Measurements from ENCODE around the gene CPAMD8. TPM values are rescaled to one million over a fixed set of nuclear protein-coding genes. Genes with fewer than 3 reads are reported as not detected.

Gene CPAMD8
- total RNA-seq, 1 donor from 2014 or later = 16.3 TPM

DNA sequence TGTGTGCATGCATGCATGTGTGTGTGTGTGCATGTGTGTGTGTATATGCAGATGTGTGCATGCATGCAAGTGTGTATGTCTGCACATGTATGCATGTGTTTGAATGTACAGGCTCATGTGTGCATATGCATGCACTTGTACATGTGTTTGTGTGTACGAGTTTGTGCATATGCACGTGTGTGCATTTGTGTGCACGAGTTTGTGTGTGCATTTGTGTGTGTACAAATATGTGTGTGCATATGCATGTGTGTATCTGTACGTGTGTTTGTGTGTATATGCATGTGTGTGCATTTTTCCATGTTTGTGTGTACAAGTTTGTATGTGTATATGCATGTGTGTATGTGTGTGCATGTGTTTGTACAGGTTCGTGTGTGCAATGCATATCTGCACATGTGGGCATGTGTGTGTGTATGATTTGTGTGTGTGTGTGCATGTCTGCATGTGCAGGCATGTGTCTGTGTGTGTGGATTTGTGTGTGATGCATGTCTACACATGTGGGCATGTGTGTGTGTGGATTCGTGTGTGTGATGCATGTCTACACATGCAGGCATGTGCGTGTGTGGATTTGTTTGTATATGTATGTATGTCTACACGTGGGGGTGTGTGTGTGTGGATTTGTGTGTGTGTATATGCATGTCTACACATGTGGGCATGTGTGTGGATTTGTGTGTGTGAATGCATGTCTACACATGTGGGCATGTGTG lies 80.7 kb downstream of the CPAMD8 start:
- no peak overlapping the region for H3K27ac ChIP-seq
- H3K79me2 ChIP-seq (ENCODE audit: low read depth) = no peaks in the 10 kb centered on the region
- H3K4me3 ChIP-seq = no peak overlapping the region
- no peak overlapping the region for H3K27ac Mint-ChIP-seq
- no peaks in the 10 kb centered on the region for H3K9me3 ChIP-seq (ENCODE audit: low read depth)
- no peak for DNase-seq (ENCODE audit: low spot score)
- H3K4me1 ChIP-seq = no peaks in the 10 kb centered on the region
- no peak overlapping the region for H3K9ac ChIP-seq
- H3K4me1 Mint-ChIP-seq = no peaks in the 10 kb centered on the region
- peaks cover 3% of the 10 kb centered on the region for H3K9me3 Mint-ChIP-seq
- no peak overlapping the region for H3K4me2 ChIP-seq
- no peak overlapping the region for H3K4me3 Mint-ChIP-seq
- H3F3A ChIP-seq (ENCODE audit: low read depth) = no peaks in the 10 kb centered on the region
- H3K36me3 Mint-ChIP-seq = peaks cover 5% of the 10 kb centered on the region
- no peaks in the 10 kb centered on the region for H3K36me3 ChIP-seq
- no peak overlapping the region for H2AFZ ChIP-seq (replicated peaks)
- TF ChIP-seq, protein P1, sequence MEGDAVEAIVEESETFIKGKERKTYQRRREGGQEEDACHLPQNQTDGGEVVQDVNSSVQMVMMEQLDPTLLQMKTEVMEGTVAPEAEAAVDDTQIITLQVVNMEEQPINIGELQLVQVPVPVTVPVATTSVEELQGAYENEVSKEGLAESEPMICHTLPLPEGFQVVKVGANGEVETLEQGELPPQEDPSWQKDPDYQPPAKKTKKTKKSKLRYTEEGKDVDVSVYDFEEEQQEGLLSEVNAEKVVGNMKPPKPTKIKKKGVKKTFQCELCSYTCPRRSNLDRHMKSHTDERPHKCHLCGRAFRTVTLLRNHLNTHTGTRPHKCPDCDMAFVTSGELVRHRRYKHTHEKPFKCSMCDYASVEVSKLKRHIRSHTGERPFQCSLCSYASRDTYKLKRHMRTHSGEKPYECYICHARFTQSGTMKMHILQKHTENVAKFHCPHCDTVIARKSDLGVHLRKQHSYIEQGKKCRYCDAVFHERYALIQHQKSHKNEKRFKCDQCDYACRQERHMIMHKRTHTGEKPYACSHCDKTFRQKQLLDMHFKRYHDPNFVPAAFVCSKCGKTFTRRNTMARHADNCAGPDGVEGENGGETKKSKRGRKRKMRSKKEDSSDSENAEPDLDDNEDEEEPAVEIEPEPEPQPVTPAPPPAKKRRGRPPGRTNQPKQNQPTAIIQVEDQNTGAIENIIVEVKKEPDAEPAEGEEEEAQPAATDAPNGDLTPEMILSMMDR (IDR thresholded peaks at IDR 0.05) = no peak
- TF ChIP-seq EZH2 (IDR thresholded peaks at IDR 0.05) (no peak), EZH2phosphoT487 (IDR thresholded peaks at IDR 0.05) (no peak)
- H3K27me3 ChIP-seq = no peaks in the 10 kb centered on the region
- H4K20me1 ChIP-seq (ENCODE audit: low read depth) = no peaks in the 10 kb centered on the region
- peaks cover 7% of the 10 kb centered on the region for H3K27me3 Mint-ChIP-seq (ENCODE audit: insufficient read depth, low read depth)

DNA sequence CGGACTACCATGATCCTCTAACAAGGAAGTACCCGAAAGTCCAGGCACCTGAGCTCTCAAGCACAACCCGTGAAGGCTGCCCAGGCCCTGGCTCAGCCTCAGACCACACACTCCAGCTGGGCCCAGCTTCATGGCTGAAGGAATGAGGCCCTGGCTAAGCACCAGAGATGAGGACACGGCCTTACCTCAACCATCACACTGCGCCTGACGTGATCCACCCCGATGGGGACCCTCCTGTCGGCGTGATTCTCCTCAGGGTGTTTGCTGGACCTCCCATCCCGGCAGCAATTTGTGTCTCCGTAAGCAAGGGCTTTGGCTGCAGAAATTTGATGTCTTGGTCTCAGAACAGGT lies 81.3 kb downstream of the CPAMD8 start:
- H4K20me1 ChIP-seq (ENCODE audit: low read depth) = no peaks in the 10 kb centered on the region
- H3K4me3 ChIP-seq = no peak overlapping the region
- Mint-ChIP-seq H3K27me3 (ENCODE audit: insufficient read depth, low read depth) (peaks cover 7% of the 10 kb centered on the region), H3K36me3 (peaks cover 5% of the 10 kb centered on the region), H3K4me1 (no peaks in the 10 kb centered on the region), H3K4me3 (no peak overlapping the region), H3K9me3 (peaks cover 3% of the 10 kb centered on the region), H3K27ac (no peak overlapping the region)
- no peaks in the 10 kb centered on the region for H3K79me2 ChIP-seq (ENCODE audit: low read depth)
- no peaks in the 10 kb centered on the region for H3K27me3 ChIP-seq
- no peak overlapping the region for H3K9ac ChIP-seq
- no peak overlapping the region for H2AFZ ChIP-seq (replicated peaks)
- no peaks in the 10 kb centered on the region for H3K9me3 ChIP-seq (ENCODE audit: low read depth)
- H3K27ac ChIP-seq = no peak overlapping the region
- no peaks in the 10 kb centered on the region for H3K36me3 ChIP-seq
- DNase-seq (ENCODE audit: low spot score) = no peak
- no peaks in the 10 kb centered on the region for H3F3A ChIP-seq (ENCODE audit: low read depth)
- no peak for TF ChIP-seq EZH2phosphoT487 (IDR thresholded peaks at IDR 0.05)
- no peak for TF ChIP-seq EZH2 (IDR thresholded peaks at IDR 0.05)
- TF ChIP-seq, protein P1 (IDR thresholded peaks at IDR 0.05) = no peak
- H3K4me1 ChIP-seq = no peaks in the 10 kb centered on the region
- no peak overlapping the region for H3K4me2 ChIP-seq

DNA sequence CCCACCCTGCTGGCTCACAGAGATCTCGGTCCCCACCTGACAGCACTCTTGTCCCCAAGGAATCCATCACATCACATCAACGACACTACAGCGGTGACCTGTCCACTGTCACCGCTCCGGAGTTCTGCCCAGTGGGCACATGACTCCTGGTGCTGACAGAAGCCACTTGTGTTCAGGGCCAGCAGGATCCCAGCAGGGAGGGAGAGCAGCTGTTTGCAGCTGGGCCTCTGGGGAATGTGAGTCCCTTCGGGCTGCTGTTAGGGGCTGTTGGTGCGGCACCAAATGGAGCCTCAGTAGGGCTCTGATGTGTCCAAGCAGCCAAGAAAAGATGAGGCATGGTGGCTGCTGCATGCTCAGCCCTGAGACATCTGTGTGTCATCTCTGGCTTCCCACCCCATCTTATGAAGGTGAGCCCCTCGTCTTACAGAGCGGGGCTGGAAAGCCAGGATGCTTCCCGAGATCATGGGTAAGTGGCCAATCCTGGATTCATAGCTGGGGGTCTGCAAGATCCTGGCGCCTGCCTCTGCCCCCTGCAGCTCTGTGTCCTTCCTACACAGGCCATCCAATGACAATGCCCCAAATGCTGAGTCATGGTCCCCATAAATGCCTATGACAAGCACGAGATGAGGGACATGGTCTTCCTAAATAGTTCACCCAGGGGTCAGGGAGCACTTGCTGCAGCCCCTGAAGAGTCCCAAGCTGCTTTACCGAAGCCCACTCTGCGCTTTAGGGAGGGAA lies 81.8 kb downstream of the CPAMD8 start:
- no peak for DNase-seq (ENCODE audit: low spot score)
- Histone ChIP-seq H3K27me3 (no peaks in the 10 kb centered on the region), H2AFZ (replicated peaks) (no peak overlapping the region), H3K9ac (no peak overlapping the region), H3K4me3 (no peak overlapping the region), H3K27ac (no peak overlapping the region), H3K4me1 (no peaks in the 10 kb centered on the region), H4K20me1 (ENCODE audit: low read depth) (no peaks in the 10 kb centered on the region), H3K36me3 (no peaks in the 10 kb centered on the region), H3K4me2 (no peak overlapping the region), H3K9me3 (ENCODE audit: low read depth) (no peaks in the 10 kb centered on the region), H3F3A (ENCODE audit: low read depth) (no peaks in the 10 kb centered on the region), H3K79me2 (ENCODE audit: low read depth) (no peaks in the 10 kb centered on the region)
- Mint-ChIP-seq H3K27me3 (ENCODE audit: insufficient read depth, low read depth) (peaks cover 7% of the 10 kb centered on the region), H3K4me3 (no peak overlapping the region), H3K9me3 (peaks cover 3% of the 10 kb centered on the region), H3K4me1 (no peaks in the 10 kb centered on the region), H3K27ac (no peak overlapping the region), H3K36me3 (peaks cover 5% of the 10 kb centered on the region)
- no peak for TF ChIP-seq EZH2phosphoT487 (IDR thresholded peaks at IDR 0.05)
- no peak for TF ChIP-seq EZH2 (IDR thresholded peaks at IDR 0.05)
- TF ChIP-seq, protein P1 (IDR thresholded peaks at IDR 0.05) = no peak
